A549 treated with AZD2906 at 1 μM for 4 hours (cell line): ENCODE data around the gene CEP83. TPM values are rescaled to one million over a fixed set of nuclear protein-coding genes. Genes with fewer than 3 reads are reported as not detected.

Experiments
- total RNA-seq: library from RNA; stranded (reverse); fragments of 200-300 nt; extraction: Qiagen RNA extraction; gene quantifications from 5 replicates; pipeline ENCODE4 v1.2.3, GENCODE V29; 2022

CEP83 gene, protein sequence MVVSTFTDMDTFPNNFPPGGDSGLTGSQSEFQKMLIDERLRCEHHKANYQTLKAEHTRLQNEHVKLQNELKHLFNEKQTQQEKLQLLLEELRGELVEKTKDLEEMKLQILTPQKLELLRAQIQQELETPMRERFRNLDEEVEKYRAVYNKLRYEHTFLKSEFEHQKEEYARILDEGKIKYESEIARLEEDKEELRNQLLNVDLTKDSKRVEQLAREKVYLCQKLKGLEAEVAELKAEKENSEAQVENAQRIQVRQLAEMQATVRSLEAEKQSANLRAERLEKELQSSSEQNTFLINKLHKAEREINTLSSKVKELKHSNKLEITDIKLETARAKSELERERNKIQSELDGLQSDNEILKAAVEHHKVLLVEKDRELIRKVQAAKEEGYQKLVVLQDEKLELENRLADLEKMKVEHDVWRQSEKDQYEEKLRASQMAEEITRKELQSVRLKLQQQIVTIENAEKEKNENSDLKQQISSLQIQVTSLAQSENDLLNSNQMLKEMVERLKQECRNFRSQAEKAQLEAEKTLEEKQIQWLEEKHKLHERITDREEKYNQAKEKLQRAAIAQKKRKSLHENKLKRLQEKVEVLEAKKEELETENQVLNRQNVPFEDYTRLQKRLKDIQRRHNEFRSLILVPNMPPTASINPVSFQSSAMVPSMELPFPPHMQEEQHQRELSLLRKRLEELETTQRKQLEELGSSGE
- total RNA-seq: 5.9 to 7.9 TPM (median 6.8 TPM) in 5 replicates

GRCh38 chr12:94459728-94460615 is at the start of gene CEP83:
TSS of gene CEP83 (minus strand) at chr12:94459867. CDS start at chr12:94412490, 47,377 bp downstream.

Other genes with a start within 250 kb of the CEP83 start
- gene TMCC3, start 190.7 kb upstream of the CEP83 start, total RNA-seq: 0.99 to 1.5 TPM (median 1.4 TPM) in 5 replicates